Endothelial cell of umbilical vein (primary cell): ENCODE measurements around the gene ADGRD1. TPM values are rescaled to one million over a fixed set of nuclear protein-coding genes. Genes with fewer than 3 reads are reported as not detected.

Source experiments
- BruUV-seq: library from RNA; stranded (reverse); fragments of 400-500 nt; replicated peaks from 2 replicates; lab custom pipeline; 2021; lab: Mats Ljungman, UMichigan
- CTCF ChIA-PET: fragments of 300-600, 350-600 bp; sonication (Branson Sonifier 250); formaldehyde crosslinking; loops from one replicate; lab custom pipeline; 2021; ENCODE audit warnings: antibody characterized with exemption, inconsistent platforms; lab: Charles Lee
- POLR2A ChIA-PET: fragments of 300-600, 350-600 bp; sonication (Branson Sonifier 250); formaldehyde crosslinking; loops from one replicate; lab custom pipeline; 2021; ENCODE audit warnings: antibody characterized with exemption, inconsistent platforms; lab: Charles Lee
- DNase-seq: peaks from one replicate; pipeline ENCODE4 v3.0.0-alpha.2; 2011; ENCODE audit warnings: low read depth, low spot score
- FAIRE-seq: peaks from 2 replicates; lab custom pipeline; 2011; peaks lifted over from hg19 to GRCh38; lab: Jason Lieb, UNC
- H2AFZ ChIP-seq: 2 replicates; pipeline ENCODE4 v1.6.0; 2012; ENCODE audit warnings: low read depth, low read length, control low read depth, inconsistent platforms
- H3K27ac ChIP-seq: 2 replicates; pipeline ENCODE4 v1.5.1; 2011; ENCODE audit warnings: low read depth, mild to moderate bottlenecking, control low read depth, low read length, moderate library complexity; ENCODE audit not compliant: insufficient read depth
- H3K27me3 ChIP-seq, 2 experiments: 2 replicates each; pipeline versions ENCODE4 v1.6.0 to v1.6.1; 2011; ENCODE audit warnings: low read length in 2 of 2, mixed read lengths in 1 of 2; ENCODE audit not compliant: control insufficient read depth in 2 of 2, insufficient read depth in 2 of 2
- H3K36me3 ChIP-seq, 2 experiments: 2 replicates in 1 of 2; 3 replicates in 1 of 2; pipeline ENCODE4 v1.5.1; 2011; ENCODE audit warnings: low read length in 2 of 2, mild to moderate bottlenecking in 1 of 2, moderate library complexity in 1 of 2; ENCODE audit not compliant: control insufficient read depth in 2 of 2, insufficient read depth in 2 of 2; ENCODE audit errors: extremely low read depth in 1 of 2
- H3K4me1 ChIP-seq: 3 replicates; pipeline ENCODE4 v1.5.1; 2011; ENCODE audit warnings: mild to moderate bottlenecking, low read length; ENCODE audit not compliant: control insufficient read depth, insufficient read depth; ENCODE audit errors: extremely low read depth
- H3K4me2 ChIP-seq: 2 replicates; pipeline ENCODE4 v1.6.1; 2011; ENCODE audit warnings: low read length, control low read depth, mixed read lengths; ENCODE audit not compliant: insufficient read depth
- H3K4me3 ChIP-seq, 3 experiments: fragments of 200-600 bp in 1 of 3; sonication (generic), shearing (Covaris generic) in 1 of 3; replicated peaks in 1 of 3; 2 replicates each; pipeline ENCODE4 v1.5.1; 2011 to 2016; ENCODE audit warnings: control low read depth in 3 of 3, low read length in 3 of 3, mild to moderate bottlenecking in 2 of 3, inconsistent platforms in 1 of 3, low read depth in 1 of 3, moderate library complexity in 1 of 3; ENCODE audit not compliant: insufficient read depth in 1 of 3
- H3K79me2 ChIP-seq: 2 replicates; pipeline ENCODE4 v1.6.0; 2012; ENCODE audit warnings: low read length, inconsistent platforms; ENCODE audit not compliant: control insufficient read depth, insufficient read depth
- H3K9ac ChIP-seq: replicated peaks from 2 replicates; pipeline ENCODE3; 2011; ENCODE audit warnings: low read length, control low read depth; ENCODE audit not compliant: insufficient read depth; ENCODE audit errors: extremely low read depth
- H3K9me1 ChIP-seq: replicated peaks from 3 replicates; pipeline ENCODE4 v1.6.0; 2011; ENCODE audit warnings: mild to moderate bottlenecking, low read length; ENCODE audit not compliant: control insufficient read depth, insufficient read depth; ENCODE audit errors: extremely low read depth
- H3K9me3 ChIP-seq: replicated peaks from 2 replicates; pipeline ENCODE4 v1.5.1; 2012; ENCODE audit warnings: low read length, inconsistent platforms; ENCODE audit not compliant: control insufficient read depth, insufficient read depth
- H4K20me1 ChIP-seq: replicated peaks from 2 replicates; pipeline ENCODE3; 2011; ENCODE audit warnings: mild to moderate bottlenecking, low read length; ENCODE audit not compliant: control insufficient read depth, insufficient read depth; ENCODE audit errors: extremely low read depth
- CTCF ChIP-seq, 2 donors: IDR thresholded peaks; 1 replicate in 1 of 2; 2 replicates in 1 of 2; pipeline ENCODE4 v1.5.1; 2011; ENCODE audit warnings: low read length in 2 of 2, mild to moderate bottlenecking in 2 of 2, moderate library complexity in 2 of 2, control low read depth in 1 of 2, inconsistent platforms in 1 of 2, low read depth in 1 of 2; ENCODE audit not compliant: insufficient read depth in 1 of 2; ENCODE audit errors: extremely low read depth in 1 of 2
- FOS ChIP-seq: IDR thresholded peaks from 2 replicates; pipeline ENCODE4 v1.6.1; 2011; ENCODE audit warnings: mild to moderate bottlenecking, low read length, moderate library complexity, borderline replicate concordance; ENCODE audit not compliant: insufficient read depth
- JUN ChIP-seq: IDR thresholded peaks from 2 replicates; pipeline ENCODE4 v1.6.1; 2011; ENCODE audit warnings: borderline replicate concordance, low read depth; ENCODE audit not compliant: insufficient read length, insufficient read depth
- MYC ChIP-seq: IDR thresholded peaks from one replicate; pipeline ENCODE4 v1.6.1; 2011; ENCODE audit warnings: mild to moderate bottlenecking, low read depth, low read length
- POLR2A ChIP-seq: IDR thresholded peaks from 2 replicates; pipeline ENCODE4 v1.6.1; 2012; ENCODE audit warnings: low read depth, mild to moderate bottlenecking, control low read depth, low read length
- dilution Hi-C: fragments of 300-500 bp; cut with MboI; formaldehyde crosslinking; loops from one replicate; pipeline ENCODE4 v1.15.0; 2019; ENCODE audit warnings: low sequenced_read_pairs; ENCODE audit not compliant: extremely low pct_ligation_motif_present
- intact Hi-C: fragments of 100-400 bp; cut with micrococcal nuclease; formaldehyde crosslinking; loops from one replicate; pipeline ENCODE4 v1.10.0; 2022
- polyA plus RNA-seq, 4 experiments: library from polyadenylated mRNA; depleted of rRNA in 3 of 4; stranded (reverse) in 3 of 4; unstranded in 1 of 4; fragments of >200 nt; gene quantifications; 2 replicates each; pipeline versions ENCODE4 v1.2.1 to v1.2.3, GENCODE V29; 2011 to 2012; ENCODE audit warnings: missing spikeins in 1 of 4
- total RNA-seq: library from RNA; stranded (reverse); gene quantifications from 2 replicates; pipeline ENCODE4 v1.2.3, GENCODE V29; 2021
- TF ChIP-seq, protein P1 (sequence below): IDR thresholded peaks from 2 replicates; pipeline ENCODE4 v1.6.1; 2011; ENCODE audit not compliant: insufficient read depth, insufficient read length

Gene ADGRD1
- total and polyA plus RNA-seq, 2 donors (not counting 3 experiments of a cell fraction or from before 2014, with no cell fraction given) = 0.07 TPM; not detected in 1

DNA sequence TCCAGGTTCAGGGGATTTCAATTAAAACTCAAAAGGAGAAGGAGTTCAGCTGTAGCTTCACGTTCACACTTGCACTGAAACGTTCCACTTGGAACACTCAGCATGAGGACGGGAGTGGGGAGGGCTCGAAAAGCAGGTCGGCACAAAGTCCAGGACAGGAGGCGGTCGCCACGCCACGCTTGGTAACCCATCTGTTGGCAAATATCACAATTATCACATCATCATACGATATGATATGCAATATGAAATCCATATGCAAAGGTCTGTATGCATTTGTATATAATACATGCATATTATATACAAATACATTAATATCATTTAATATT is 17.2 kb downstream of the ADGRD1 start:
- TF ChIP-seq, protein P1, sequence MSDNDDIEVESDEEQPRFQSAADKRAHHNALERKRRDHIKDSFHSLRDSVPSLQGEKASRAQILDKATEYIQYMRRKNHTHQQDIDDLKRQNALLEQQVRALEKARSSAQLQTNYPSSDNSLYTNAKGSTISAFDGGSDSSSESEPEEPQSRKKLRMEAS = no peak
- TF ChIP-seq MYC (no peak), JUN (no peak), FOS (no peak), POLR2A (no peak), CTCF (IDR thresholded peaks at IDR 0.05; ENCODE audit: extremely low read depth in 1 of 2, insufficient read depth in 1 of 2, low read depth in 1 of 2, low read length in 2 of 2) (no peak)
- Histone ChIP-seq H4K20me1 (no peaks in the 10 kb centered on the region), H3K4me3 (no peak overlapping the region), H2AFZ (no peak overlapping the region), H3K36me3 (no peaks in the 10 kb centered on the region), H3K9me1 (no peaks in the 10 kb centered on the region), H3K27ac (no peak overlapping the region), H3K9me3 (no peaks in the 10 kb centered on the region), H3K4me2 (no peak overlapping the region), H3K27me3 (no peaks in the 10 kb centered on the region), H3K9ac (no peak overlapping the region), H3K79me2 (no peaks in the 10 kb centered on the region), H3K4me1 (no peaks in the 10 kb centered on the region)
- DNase-seq (no peak), FAIRE-seq (no peak)
- ChIA-PET CTCF (no interaction called here), POLR2A (no interaction called here)
- BruUV-seq = no TSS peak
- dilution Hi-C loops = no loop called here
- intact Hi-C loops = no loop called here
